ENCODE results near the gene SLC22A5.
"Not testable (repeated sequence)": the region's sequence is repeated elsewhere in the genome, so short reads cannot be mapped to it uniquely, and the experiment has no call there.

Gene SLC22A5

GRCh38 chr5:132392978-132393825, 23.7 kb downstream of the SLC22A5 start:
- Histone ChIP-seq H3K9ac (ENCODE audit: low read depth in 1 of 2, low read length in 2 of 2) (no peak overlapping the region), H3K4me1 (ENCODE audit: control insufficient read depth in 2 of 2, insufficient read depth in 2 of 2, low read length in 2 of 2) (peaks cover 8 to 17% of the 10 kb centered on the region in 2 donors), H3K27ac (ENCODE audit: low read depth in 2 of 2, low read length in 2 of 2) (no peak overlapping the region), H3K4me3 (ENCODE audit: low read length in 2 of 2) (no peak overlapping the region), H3K27me3 (ENCODE audit: control insufficient read depth in 2 of 2, insufficient read depth in 2 of 2, low read length in 2 of 2) (no peaks in the 10 kb centered on the region), H3K9me3 (ENCODE audit: control insufficient read depth in 2 of 2, low read length in 2 of 2) (no peaks in the 10 kb centered on the region), H3K36me3 (ENCODE audit: control insufficient read depth in 2 of 2, insufficient read depth in 2 of 2, low read length in 2 of 2) (peaks cover 35 to 53% of the 10 kb centered on the region in 2 donors)

GRCh38 chr5:132394667-132395259, 25.3 kb downstream of the SLC22A5 start:
- H3K27ac ChIP-seq (ENCODE audit: low read depth in 2 of 2, low read length in 2 of 2): no peak overlapping the region
- H3K4me1 ChIP-seq (ENCODE audit: control insufficient read depth in 2 of 2, insufficient read depth in 2 of 2, low read length in 2 of 2): peaks cover 0 to 4% of the 10 kb centered on the region in 2 donors
- H3K36me3 ChIP-seq (ENCODE audit: control insufficient read depth in 2 of 2, insufficient read depth in 2 of 2, low read length in 2 of 2): peaks cover 30 to 45% of the 10 kb centered on the region in 2 donors

GRCh38 chr5:132396589-132397031, 27.1 kb downstream of the SLC22A5 start:
- no peaks in the 10 kb centered on the region for H3K27me3 ChIP-seq (ENCODE audit: control insufficient read depth in 2 of 2, insufficient read depth in 2 of 2, low read length in 2 of 2)
- H3K4me1 ChIP-seq (ENCODE audit: control insufficient read depth in 2 of 2, insufficient read depth in 2 of 2, low read length in 2 of 2): no peaks in the 10 kb centered on the region
- peaks cover 28 to 30% of the 10 kb centered on the region in 2 donors for H3K36me3 ChIP-seq (ENCODE audit: control insufficient read depth in 2 of 2, insufficient read depth in 2 of 2, low read length in 2 of 2)
- H3K27ac ChIP-seq (ENCODE audit: low read depth in 2 of 2, low read length in 2 of 2): no peak overlapping the region
- no peaks in the 10 kb centered on the region for H3K9me3 ChIP-seq (ENCODE audit: control insufficient read depth in 2 of 2, low read length in 2 of 2)
- H3K4me3 ChIP-seq (ENCODE audit: low read length in 2 of 2): no peak overlapping the region
- H3K9ac ChIP-seq (ENCODE audit: low read depth in 1 of 2, low read length in 2 of 2): no peak overlapping the region

More at GRCh38 chr5:132394667-132395259, 25.3 kb downstream of the SLC22A5 start:
- no peaks in the 10 kb centered on the region for H3K9me3 ChIP-seq (ENCODE audit: control insufficient read depth in 2 of 2, low read length in 2 of 2)
- H3K27me3 ChIP-seq (ENCODE audit: control insufficient read depth in 2 of 2, insufficient read depth in 2 of 2, low read length in 2 of 2): no peaks in the 10 kb centered on the region
- no peak overlapping the region for H3K9ac ChIP-seq (ENCODE audit: low read depth in 1 of 2, low read length in 2 of 2)
- H3K4me3 ChIP-seq (ENCODE audit: low read length in 2 of 2): no peak overlapping the region

GRCh38 chr5:132397224-132397623, 27.7 kb downstream of the SLC22A5 start:
- H3K27me3 ChIP-seq (ENCODE audit: control insufficient read depth in 2 of 2, insufficient read depth in 2 of 2, low read length in 2 of 2): no peaks in the 10 kb centered on the region
- H3K9ac ChIP-seq (ENCODE audit: low read depth in 1 of 2, low read length in 2 of 2): no peak overlapping the region
- no peaks in the 10 kb centered on the region for H3K9me3 ChIP-seq (ENCODE audit: control insufficient read depth in 2 of 2, low read length in 2 of 2)
- peaks cover 28% of the 10 kb centered on the region in 2 donors for H3K36me3 ChIP-seq (ENCODE audit: control insufficient read depth in 2 of 2, insufficient read depth in 2 of 2, low read length in 2 of 2)
- no peak overlapping the region for H3K27ac ChIP-seq (ENCODE audit: low read depth in 2 of 2, low read length in 2 of 2)
- no peak overlapping the region for H3K4me3 ChIP-seq (ENCODE audit: low read length in 2 of 2)
- H3K4me1 ChIP-seq (ENCODE audit: control insufficient read depth in 2 of 2, insufficient read depth in 2 of 2, low read length in 2 of 2): no peaks in the 10 kb centered on the region

- peaks cover 19 to 20% of the 10 kb centered on the region in 2 donors for H3K36me3 ChIP-seq (ENCODE audit: control insufficient read depth in 2 of 2, insufficient read depth in 2 of 2, low read length in 2 of 2)
- not testable (repeated sequence) for H3K9ac ChIP-seq (ENCODE audit: low read depth in 1 of 2, low read length in 2 of 2); H3K9me3 ChIP-seq (ENCODE audit: control insufficient read depth in 2 of 2, low read length in 2 of 2); H3K27me3 ChIP-seq (ENCODE audit: control insufficient read depth in 2 of 2, insufficient read depth in 2 of 2, low read length in 2 of 2); H3K4me1 ChIP-seq (ENCODE audit: control insufficient read depth in 2 of 2, insufficient read depth in 2 of 2, low read length in 2 of 2); H3K27ac ChIP-seq (ENCODE audit: low read depth in 2 of 2, low read length in 2 of 2); H3K4me3 ChIP-seq (ENCODE audit: low read length in 2 of 2)
Observed at GRCh38 chr5:132397936-132398675, 28.6 kb downstream of the SLC22A5 start.

- not testable (repeated sequence) for H3K9me3 ChIP-seq (ENCODE audit: control insufficient read depth in 2 of 2, low read length in 2 of 2); H3K27me3 ChIP-seq (ENCODE audit: control insufficient read depth in 2 of 2, insufficient read depth in 2 of 2, low read length in 2 of 2); H3K36me3 ChIP-seq (ENCODE audit: control insufficient read depth in 2 of 2, insufficient read depth in 2 of 2, low read length in 2 of 2); H3K4me3 ChIP-seq (ENCODE audit: low read length in 2 of 2); H3K9ac ChIP-seq (ENCODE audit: low read depth in 1 of 2, low read length in 2 of 2); H3K27ac ChIP-seq (ENCODE audit: low read depth in 2 of 2, low read length in 2 of 2); H3K4me1 ChIP-seq (ENCODE audit: control insufficient read depth in 2 of 2, insufficient read depth in 2 of 2, low read length in 2 of 2)
Observed at GRCh38 chr5:132404041-132404440, 34.5 kb downstream of the SLC22A5 start.

GRCh38 chr5:132405646-132406045, 36.1 kb downstream of the SLC22A5 start:
- H3K4me3 ChIP-seq (ENCODE audit: low read length in 2 of 2): no peak overlapping the region
- H3K9me3 ChIP-seq (ENCODE audit: control insufficient read depth in 2 of 2, low read length in 2 of 2): no peaks in the 10 kb centered on the region
- H3K4me1 ChIP-seq (ENCODE audit: control insufficient read depth in 2 of 2, insufficient read depth in 2 of 2, low read length in 2 of 2): peaks cover 8 to 15% of the 10 kb centered on the region in 2 donors
- H3K27ac ChIP-seq (ENCODE audit: low read depth in 2 of 2, low read length in 2 of 2): no peak overlapping the region
- no peaks in the 10 kb centered on the region for H3K27me3 ChIP-seq (ENCODE audit: control insufficient read depth in 2 of 2, insufficient read depth in 2 of 2, low read length in 2 of 2)
- no peaks in the 10 kb centered on the region for H3K36me3 ChIP-seq (ENCODE audit: control insufficient read depth in 2 of 2, insufficient read depth in 2 of 2, low read length in 2 of 2)
- no peak overlapping the region for H3K9ac ChIP-seq (ENCODE audit: low read depth in 1 of 2, low read length in 2 of 2)

GRCh38 chr5:132406144-132406783, 36.8 kb downstream of the SLC22A5 start:
- peaks cover 8 to 16% of the 10 kb centered on the region in 2 donors for H3K4me1 ChIP-seq (ENCODE audit: control insufficient read depth in 2 of 2, insufficient read depth in 2 of 2, low read length in 2 of 2)
- no peaks in the 10 kb centered on the region for H3K36me3 ChIP-seq (ENCODE audit: control insufficient read depth in 2 of 2, insufficient read depth in 2 of 2, low read length in 2 of 2)
- H3K4me3 ChIP-seq (ENCODE audit: low read length in 2 of 2): no peak overlapping the region
- no peaks in the 10 kb centered on the region for H3K27me3 ChIP-seq (ENCODE audit: control insufficient read depth in 2 of 2, insufficient read depth in 2 of 2, low read length in 2 of 2)
- no peaks in the 10 kb centered on the region for H3K9me3 ChIP-seq (ENCODE audit: control insufficient read depth in 2 of 2, low read length in 2 of 2)
- no peak overlapping the region for H3K27ac ChIP-seq (ENCODE audit: low read depth in 2 of 2, low read length in 2 of 2)
- H3K9ac ChIP-seq (ENCODE audit: low read depth in 1 of 2, low read length in 2 of 2): no peak overlapping the region

- Histone ChIP-seq H3K27ac (ENCODE audit: low read depth in 2 of 2, low read length in 2 of 2) (peak overlapping the region in 1 of 2 donors; percentile 7), H3K9ac (ENCODE audit: low read depth in 1 of 2, low read length in 2 of 2) (no peak overlapping the region), H3K27me3 (ENCODE audit: control insufficient read depth in 2 of 2, insufficient read depth in 2 of 2, low read length in 2 of 2) (no peaks in the 10 kb centered on the region), H3K4me3 (ENCODE audit: low read length in 2 of 2) (no peak overlapping the region), H3K36me3 (ENCODE audit: control insufficient read depth in 2 of 2, insufficient read depth in 2 of 2, low read length in 2 of 2) (no peaks in the 10 kb centered on the region), H3K4me1 (ENCODE audit: control insufficient read depth in 2 of 2, insufficient read depth in 2 of 2, low read length in 2 of 2) (peaks cover 16 to 24% of the 10 kb centered on the region in 2 donors), H3K9me3 (ENCODE audit: control insufficient read depth in 2 of 2, low read length in 2 of 2) (no peaks in the 10 kb centered on the region)
Observed at GRCh38 chr5:132407970-132408369, 38.5 kb downstream of the SLC22A5 start.
